NCI-H69 (cell line): ENCODE measurements around the gene HSPB2.
"Not testable (repeated sequence)": the region's sequence is repeated elsewhere in the genome, so short reads cannot be mapped to it uniquely, and the experiment has no call there.

Source experiments
- DNase-seq: peaks from one replicate; lab custom pipeline; 2025; lab: John Stamatoyannopoulos, UW

Gene HSPB2

DNA sequence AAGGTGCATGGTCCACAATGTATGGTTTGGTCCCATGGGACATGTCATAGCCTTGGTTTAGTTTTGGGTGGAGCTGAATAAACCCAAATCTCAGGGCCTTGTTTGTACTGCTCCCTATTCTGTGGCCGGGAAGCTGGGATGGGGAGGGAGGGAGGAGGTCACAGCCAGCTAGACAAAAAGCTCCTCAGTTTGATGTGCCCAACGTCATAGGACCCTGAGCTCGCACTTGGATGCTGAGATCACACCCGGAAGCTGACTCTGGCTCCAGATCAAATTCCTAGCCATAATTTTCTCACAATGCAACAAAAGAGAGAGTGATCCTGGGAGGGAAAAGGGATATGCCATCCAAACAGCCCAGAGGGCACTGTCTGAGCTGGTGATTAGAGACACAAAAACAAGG lies 1.5 kb downstream of the HSPB2 start:
- DNase-seq = peak; percentile 91

DNA sequence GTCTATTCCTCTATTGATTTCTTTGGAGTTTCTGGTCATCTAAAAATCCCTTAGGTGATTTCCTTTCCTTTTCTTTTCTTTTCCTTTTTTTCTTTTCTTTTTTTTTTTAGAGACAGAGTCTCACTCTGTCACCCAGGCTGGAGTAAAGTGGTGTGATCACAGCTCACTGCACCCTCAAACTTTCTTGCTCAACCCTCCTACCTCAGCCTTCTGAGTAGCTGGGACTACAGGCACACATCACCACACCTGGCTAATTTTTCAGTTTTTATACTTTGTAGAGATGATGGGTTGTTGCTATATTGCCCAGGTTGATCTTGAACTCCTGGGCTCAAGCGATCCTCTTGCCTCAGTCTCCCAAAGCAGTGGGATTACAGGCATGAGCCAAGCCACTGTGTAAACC lies 4.2 kb downstream of the HSPB2 start:
- DNase-seq = no peak

DNA sequence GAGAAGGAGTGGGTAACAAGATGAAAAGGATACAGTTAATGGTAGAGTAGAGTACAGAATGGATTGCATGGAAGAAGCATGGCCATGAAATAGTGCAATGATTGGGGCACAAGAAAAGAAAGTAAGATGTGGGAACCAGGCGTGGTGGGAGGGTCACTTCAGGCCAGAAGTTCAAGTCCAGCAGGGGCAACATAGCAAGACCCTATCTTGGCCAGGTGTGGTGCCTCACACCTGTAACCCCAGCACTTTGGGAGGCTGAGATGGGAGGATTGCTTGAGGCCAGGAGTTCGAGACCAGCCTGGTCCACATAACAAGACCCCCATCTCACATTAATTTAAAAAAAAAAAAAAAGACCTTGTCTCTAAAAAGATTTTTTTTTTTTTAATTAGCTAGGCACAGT lies 4.8 kb downstream of the HSPB2 start:
- DNase-seq = no peak

DNA sequence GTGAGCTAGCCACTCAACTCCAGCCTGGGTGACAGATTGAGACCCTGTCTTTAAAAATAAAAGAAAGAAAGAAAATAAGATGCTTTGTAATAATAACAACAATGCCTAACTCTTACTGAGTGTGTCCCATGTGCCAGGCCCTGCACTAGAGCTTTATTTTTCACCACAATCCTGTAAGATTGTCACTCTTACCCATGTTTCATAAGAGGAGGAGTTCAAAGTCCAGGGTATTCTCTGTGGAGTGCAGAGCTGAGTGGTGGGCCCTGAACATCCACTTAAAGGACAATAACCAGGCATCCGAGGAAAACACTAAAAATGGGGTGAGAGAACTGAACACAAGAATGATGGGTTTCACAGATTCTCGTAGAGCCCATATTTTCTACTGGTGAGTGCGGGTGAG lies 5.3 kb downstream of the HSPB2 start:
- no peak for DNase-seq

DNA sequence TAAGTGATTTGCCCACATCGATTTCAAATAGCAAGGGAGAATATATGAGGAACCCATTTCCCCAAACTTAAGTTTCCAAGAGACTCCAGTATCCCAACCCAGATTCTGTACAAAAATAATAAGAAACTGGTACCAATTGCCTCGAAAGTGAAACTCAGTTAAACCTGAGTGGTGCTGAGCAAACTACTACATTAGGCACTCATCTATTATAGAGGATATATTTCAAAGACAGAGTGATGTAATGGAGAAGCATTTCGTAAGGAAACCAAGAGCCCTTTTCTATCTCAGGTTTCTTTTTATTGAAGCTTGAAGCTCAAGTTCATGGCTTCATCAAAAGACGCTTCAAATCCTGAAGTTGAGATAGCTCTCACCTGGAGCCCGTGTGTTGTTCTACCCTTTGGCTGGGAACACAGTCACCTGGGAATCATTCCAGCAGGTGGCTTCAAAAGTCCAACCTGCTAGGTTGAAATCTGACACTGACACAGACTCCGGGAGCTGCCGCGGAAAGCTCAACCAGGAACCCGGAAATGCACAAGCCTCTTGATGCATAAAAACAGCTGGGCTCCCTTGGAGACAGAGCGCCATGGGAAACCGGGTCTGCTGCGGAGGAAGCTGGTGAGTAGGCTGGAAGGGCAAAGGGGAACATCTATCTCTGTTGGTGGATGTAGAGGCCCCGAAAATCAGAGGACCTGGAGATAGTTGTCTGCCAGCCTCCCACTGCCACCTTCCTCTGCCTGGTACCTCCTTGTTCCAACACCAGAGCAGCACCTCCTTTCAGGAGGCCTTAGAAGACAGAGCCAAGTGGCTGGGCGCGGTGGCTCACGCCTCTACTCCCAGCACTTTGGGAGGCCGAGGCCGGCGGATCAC lies 6.1 kb downstream of the HSPB2 start, which contains the start of gene C11orf52:
Gene C11orf52, plus strand, starts transcription at position 524 of the 867 bp plus-strand sequence. Its CDS starts 60 bp downstream, at position 584.
- DNase-seq = peak; percentile 98

DNA sequence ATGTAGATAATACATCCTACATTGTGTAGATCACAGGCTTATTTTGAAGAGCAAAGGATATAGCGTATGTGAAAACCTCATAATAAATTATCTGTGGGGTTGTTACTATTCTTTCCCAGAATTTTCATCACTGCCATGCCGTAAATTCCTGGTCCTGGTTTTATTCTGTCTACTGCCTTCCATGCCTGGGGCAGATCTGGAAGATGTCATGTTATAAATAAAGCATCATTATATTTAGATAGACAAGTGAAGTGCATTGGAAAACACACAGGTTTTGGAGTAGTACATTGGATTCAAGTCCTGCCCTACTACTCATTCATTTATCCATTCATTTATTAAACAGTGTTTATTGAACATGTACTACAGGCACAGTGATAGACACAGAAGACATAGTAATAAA lies 8.4 kb downstream of the HSPB2 start:
- DNase-seq = no peak

DNA sequence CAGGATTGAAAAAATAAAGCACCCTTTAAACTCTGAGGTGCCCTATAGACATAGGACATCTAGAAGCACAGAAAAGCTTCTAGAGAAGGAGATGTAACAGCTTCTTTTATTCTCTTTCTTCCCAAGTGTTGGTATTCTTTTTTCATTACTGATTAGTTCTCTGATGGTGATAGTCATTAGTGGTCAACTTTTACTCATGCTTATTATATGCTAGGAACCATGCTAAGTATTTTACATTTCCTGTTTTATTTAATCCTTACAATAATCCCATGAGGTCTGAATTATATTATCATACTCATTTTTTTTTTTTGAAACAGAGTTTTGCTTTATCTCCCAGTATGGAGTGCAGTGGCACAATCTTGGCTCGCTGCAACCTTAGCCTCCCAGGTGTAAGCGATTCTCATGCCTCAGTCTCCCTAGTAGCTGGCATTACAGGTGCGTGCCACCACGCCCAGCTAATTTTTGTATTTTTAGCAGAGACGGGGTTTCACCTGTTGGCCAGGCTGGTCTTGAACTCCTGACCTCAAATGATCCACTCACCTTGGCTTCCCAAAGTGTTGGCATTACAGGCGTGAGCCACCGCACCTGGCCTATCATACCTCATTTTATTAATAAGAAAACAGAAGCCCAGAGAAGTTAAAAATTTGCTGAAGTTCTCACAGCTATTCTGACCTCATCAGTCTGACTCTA lies 9.2 kb downstream of the HSPB2 start:
- DNase-seq = no peak

DNA sequence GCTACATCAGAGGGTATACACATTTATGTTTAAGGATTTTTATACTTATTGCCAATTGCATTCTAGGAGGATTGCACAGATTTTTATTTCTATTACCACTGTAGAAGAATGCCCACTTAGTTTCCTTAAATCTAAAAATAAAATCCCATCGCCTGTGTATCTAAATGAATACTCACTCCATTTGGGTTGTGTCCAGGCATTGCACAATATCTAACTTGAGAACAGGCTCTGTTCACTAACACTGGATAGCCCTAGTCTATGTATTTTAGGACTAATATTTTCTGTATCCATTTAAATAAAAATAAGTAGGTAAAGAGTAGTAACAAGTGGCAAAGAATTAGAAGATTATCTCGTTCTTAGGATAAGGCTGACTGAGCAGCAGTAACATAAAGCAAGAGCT lies 10.3 kb downstream of the HSPB2 start:
- DNase-seq = peak; percentile 41

DNA sequence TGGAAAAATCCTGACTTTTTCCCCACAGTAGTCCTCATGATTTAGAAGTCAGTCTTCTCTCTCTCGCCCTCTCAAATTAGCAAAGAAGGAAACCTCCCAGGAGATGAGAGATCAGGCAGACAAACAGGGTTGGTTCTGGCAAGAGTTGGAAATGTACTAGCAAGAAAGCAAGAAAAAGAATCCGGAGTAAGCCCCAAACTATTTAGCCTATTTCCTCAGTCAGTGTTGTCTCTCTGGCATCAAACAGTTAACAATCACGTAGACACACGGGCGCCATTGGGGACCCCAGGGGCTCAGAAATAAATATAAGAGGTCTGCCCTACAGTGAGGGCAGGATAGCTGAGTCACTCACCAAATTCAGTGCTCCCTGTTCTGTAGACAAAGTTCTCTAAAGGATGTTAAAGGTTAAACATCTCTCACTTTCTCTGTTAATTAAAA lies 10.8 kb downstream of the HSPB2 start:
- peak; percentile 66 for DNase-seq

DNA sequence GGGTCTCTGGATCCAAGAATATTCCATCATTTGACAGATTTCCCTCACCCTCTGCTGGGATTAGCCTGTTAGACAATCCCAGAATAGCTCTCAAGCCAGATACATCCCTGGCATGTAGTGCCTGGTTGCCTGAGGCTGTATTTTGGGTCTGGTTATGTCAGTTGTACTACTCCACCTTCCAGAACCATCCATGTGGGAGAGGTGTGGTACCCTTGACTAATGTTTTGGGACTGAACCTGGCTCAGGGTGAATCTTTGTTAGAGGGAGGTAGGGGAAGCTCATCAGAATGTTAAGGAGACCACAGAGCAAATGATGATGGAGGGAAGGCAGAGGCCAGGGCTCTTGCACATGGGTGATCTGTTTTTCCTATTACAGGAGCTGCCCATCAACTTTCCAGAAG lies 11.4 kb downstream of the HSPB2 start:
- DNase-seq = peak; percentile 55

DNA sequence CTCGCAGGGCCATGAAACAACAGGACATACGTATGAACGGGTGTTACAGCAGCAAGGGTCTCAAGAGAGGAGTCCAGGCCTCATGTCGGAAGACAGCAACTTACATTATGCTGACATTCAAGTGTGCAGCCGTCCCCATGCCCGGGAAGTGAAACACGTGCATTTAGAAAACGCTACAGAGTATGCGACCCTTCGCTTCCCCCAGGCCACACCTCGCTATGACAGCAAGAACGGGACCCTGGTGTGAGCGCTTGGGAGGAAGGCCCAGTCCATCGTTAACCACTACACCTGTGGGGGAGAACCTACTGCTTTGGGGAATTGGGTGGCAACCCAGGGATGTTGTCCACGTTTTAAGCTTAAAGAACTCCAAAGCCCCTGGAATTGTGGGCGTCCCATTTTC lies 13.4 kb downstream of the HSPB2 start:
- DNase-seq = no peak

DNA sequence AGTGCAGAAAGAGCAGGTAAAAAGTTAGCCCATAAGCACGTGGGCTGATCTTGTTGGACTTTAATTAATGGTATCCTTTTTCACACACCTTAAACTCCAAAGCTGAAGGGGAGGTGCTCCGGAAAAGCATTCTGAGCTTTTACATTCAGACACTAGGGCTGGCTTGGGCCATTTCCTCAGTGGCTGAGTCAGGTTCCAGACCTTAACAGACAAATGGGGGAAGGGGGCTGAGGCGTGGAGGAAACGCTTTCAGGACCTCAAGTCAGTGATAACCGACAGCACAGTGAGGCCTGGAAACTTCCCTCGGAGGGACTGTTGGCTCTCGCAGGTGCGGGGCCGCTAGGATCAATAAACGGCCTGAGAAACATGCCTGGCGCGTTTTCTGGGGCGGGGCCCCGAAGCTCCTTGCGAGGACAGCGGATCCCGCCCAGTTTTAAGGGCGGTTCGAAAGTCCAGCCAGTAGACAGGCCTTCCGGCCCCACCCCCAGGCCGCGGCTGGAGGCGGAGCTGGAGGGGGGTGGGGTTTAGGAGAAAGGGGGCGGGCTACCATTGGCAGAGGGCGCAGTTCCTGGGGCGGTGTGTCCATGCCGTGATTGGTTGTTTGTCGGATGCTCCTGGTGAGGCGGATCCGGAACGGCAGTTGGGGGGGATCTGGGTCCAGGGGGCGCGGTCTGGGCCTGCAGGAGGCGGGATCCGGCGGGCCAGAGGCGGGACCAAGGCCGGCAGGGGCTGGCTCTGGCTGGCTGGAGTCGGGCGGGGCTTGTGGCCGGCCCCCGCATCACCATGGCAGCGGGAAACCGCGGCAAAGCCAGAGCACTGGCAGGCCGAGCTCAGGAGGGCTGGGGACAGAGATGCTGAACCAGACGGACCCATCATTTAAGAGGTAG lies 14.2 kb downstream of the HSPB2 start:
- peak; percentile 100 for DNase-seq

DNA sequence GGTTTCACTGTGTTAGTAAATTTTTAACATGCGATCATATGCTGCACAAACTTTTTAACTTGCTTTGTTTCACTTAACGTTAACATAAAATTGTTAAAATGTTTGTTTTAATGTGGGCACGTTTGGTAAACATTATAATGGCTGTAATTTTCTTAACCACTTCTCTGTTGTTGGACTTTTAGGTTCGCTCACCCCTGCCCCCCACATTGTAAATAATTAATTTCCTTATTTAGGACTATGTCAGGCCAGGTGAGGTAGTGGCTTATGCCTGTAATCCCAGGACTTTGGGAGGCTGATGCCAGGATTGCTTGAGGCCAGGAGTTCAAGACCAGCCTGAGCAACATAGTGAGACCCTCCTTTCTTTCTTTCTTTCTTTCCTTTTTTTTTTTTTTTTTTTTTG lies 17.9 kb downstream of the HSPB2 start:
- DNase-seq = no peak

DNA sequence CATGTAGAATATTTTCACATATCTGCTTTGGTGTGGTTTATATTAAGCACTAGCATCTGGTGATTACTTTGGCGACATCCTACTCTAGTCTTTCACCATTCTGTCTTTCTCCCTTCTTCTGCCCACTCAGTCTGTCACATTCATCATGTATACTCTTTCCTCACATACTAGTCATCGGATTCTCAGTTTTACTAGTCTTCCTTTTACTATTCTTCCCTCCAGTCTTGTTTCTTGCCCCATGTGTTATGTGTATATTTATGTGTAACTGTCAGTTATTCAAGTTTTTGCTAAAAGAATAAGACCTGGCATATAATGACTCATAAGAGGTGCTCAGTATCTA lies 20.0 kb downstream of the HSPB2 start:
- no peak for DNase-seq

DNA sequence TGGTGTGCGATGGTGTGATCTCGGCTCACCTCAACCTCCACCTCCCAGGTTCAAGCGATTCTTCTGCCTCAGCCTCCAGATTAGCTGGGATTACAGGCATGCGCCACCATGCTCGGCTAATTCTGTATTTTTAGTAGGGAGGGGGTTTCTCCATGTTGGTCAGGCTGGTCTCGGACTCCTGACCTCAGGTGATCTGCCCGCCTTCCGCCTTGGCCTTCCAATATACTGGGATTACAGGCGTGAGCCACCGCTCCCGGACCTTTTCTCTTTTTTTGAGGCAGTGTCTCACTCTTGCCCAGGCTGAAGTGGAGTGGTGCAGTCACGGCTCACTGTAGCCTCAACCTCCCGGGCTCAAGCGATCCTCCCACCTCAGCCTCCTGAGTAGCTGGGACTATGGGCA lies 20.6 kb downstream of the HSPB2 start:
- not testable (repeated sequence) for DNase-seq

DNA sequence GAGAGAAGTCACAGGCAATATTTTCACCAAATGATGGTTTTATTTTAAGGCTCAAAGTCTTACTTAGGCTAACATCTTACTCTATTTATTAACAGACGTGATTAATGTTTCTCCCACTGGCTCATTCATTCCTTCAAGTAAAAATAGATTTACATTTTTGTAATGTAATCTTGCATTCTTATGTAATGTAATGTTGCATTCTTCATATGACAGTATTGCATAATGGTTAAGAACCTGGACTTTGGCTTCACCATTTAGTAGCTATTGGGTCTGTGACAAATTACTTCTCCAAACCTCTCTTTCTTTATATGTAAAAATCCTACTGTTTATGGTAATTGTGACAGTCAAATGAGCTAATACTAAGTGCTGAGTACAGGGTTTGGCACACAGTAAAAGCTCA lies 21.3 kb downstream of the HSPB2 start:
- DNase-seq = no peak

DNA sequence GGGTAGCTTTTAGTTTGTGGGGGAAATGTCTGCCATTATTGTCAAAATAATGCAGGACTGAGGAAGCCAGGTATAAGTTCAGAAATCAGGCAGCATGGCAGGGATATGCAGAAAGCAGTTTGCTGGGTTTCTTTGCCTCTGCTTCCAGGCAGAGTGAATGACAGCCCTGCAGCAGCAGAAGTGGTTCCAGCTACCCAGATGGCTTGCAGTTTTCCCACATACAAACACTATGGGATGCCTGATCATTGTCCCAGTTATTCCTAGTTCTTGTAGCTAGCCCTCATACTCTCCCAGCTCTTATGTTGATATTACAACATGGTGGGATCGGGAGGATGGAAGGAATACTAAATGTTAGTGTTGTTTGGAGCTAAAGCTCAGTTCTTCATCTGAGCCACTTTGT lies 21.8 kb downstream of the HSPB2 start:
- DNase-seq = no peak

DNA sequence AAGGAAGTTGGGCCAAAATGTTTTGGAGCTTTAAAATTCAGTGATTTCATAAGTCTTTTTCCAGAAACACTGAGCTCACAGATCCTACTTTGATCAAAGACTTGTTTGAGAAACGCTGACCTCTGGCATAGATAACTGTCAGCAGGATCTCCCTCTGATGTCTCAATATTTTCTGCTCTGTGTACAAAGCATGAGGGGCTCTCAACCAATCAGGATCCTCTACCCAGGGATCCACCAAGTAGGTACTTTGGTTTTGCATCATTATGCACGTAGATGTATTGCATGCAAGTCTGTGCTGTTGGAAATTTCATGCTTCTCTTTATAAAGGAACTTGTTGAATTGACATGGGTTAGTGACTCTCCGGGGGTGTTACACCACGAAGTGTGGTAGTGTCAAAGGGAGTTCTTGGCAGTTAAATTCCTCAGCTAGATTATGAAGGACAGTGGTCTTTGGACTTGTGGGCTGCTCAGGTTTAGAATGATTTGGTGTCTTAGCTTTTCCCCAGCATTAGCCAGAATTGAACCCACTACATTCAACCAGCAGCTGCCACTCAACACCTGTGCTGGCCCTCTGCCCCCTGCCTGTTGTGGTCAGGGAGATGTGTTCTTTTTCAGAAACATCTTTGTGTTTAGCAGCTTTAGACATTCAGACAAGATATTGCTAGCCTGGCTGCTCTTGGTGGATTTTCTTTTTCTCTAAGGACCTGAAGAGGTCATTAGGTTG lies 22.9 kb downstream of the HSPB2 start:
- DNase-seq = no peak

DNA sequence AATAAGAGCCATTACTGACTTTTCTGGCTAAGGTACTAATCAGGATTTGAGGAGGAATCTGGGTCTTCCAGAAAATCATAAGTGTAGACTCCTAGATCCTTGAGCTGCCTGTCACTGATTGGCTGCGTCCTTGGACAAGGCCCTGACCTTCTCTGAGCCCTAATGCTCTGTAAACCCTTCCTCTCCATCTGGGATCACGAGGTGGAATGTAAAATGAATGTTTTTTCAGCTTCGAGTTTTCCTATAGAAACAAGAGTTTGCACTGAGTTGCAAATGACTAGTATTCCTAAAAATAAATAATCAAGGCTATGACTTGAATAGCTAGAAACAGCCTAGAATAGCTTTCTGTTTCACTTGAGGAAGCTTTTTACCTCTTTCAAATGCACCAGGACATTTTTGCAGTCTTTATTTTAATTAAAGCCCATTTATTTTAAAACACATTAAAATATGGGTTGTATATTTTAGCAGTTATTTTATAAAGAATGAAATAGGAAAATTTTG lies 23.6 kb downstream of the HSPB2 start:
- no peak for DNase-seq

DNA sequence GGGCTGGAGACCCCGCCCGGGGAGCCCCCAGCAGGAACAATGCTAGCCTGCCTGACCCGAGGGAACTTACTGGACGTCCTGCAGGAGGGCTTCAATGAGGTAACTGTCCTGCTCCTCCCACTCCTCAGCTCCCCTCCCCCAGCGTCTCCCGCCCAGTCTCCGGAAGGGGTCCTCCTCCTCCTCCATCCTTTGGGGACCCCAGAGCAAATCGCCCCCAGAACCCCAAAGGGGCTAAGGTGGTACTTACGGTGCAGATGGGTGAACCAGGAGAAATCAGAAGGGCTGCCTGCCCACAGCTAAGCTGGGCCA lies 24.9 kb downstream of the HSPB2 start:
- DNase-seq = no peak

DNA sequence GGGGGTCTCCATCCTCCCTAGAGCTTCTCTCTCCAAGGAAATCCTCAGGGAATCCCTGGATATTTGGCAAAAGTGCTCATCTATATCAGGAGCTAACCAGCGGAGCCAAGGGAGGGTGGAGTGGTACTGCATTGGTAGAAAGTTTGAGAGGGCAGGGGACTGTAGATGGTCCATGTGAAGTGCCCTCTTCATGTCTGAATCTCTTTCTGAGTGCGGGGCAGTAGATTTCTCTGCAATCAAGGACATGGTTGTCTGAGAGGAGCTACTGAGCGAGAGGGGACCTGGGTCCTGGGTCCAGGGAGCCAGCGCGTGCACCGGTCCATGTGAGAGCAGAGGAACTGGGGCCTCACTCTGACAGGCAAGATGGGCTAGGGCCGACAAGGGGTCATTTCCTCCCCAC lies 25.3 kb downstream of the HSPB2 start:
- DNase-seq = peak; percentile 38

DNA sequence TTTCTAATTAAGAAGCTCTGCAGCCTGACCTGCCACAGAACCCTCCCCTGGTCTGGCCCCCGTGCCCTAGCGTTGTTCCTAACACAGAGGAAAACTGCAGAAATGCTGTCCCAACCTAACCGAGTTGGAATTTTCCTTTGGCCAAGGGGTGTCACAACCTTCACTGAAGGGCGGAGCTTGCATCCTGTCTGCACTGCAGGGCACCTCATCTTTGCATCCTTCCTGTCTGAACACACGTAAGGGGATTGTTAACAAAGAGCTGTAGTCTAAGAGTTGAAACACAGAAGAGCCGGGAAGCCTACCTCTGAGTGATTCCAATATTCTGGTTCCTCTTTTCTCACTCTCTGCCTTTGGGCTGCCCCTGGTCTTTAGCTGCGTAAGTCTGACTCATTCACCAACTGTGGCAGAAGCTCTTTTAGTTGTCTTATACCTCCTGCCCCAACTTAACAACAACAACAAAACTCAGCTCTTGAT lies 26.2 kb downstream of the HSPB2 start:
- DNase-seq = peak; percentile 68
